ENCODE measurements around the gene XRCC1. TPM values are rescaled to one million over a fixed set of nuclear protein-coding genes. Genes with fewer than 3 reads are reported as not detected.

Gene XRCC1
- total and polyA plus RNA-seq, 9 of the 15 experiments (the other 6 are each of a cell fraction or from before 2014, with no cell fraction given): 1.5 to 36.9 (median 24.9) TPM

- TF ChIP-seq MLLT1 (IDR thresholded peaks at IDR 0.05) (no peak), ETV6 (IDR thresholded peaks at IDR 0.05; ENCODE audit: borderline replicate concordance in 1 of 2, low read depth in 2 of 2, low read length in 1 of 2) (no peak), ETV6 (CRISPR knock-in tag; IDR thresholded peaks at IDR 0.05; ENCODE audit: borderline replicate concordance) (no peak), CTCFL (IDR thresholded peaks at IDR 0.05; ENCODE audit: borderline replicate concordance, insufficient read depth, low read depth, low read length, poor library complexity, severe bottlenecking) (no peak), BMI1 (IDR thresholded peaks at IDR 0.05; ENCODE audit: low read length) (no peak), USF2 (CRISPR knock-in tag; IDR thresholded peaks at IDR 0.05) (no peak), MBD1 (CRISPR knock-in tag; IDR thresholded peaks at IDR 0.05) (no peak), REST (IDR thresholded peaks at IDR 0.05; ENCODE audit: borderline replicate concordance) (no peak), REST (CRISPR knock-in tag; IDR thresholded peaks at IDR 0.05; ENCODE audit: low read depth) (no peak), CBX5 (IDR thresholded peaks at IDR 0.05; ENCODE audit: borderline replicate concordance, low read depth) (no peak), SRSF9 (IDR thresholded peaks at IDR 0.05; ENCODE audit: borderline replicate concordance, low read depth, low read length) (no peak), RBM22 (IDR thresholded peaks at IDR 0.05; ENCODE audit: low read depth, low read length, poor library complexity, severe bottlenecking) (no peak)
These were observed 42.3 kb downstream of the XRCC1 start, which contains the start of gene ZNF575 (continued) for GRCh38 chr19:43532962-43533545.
